HG03066 (cell line): ENCODE data around the gene NFKBIA.
"Not testable (repeated sequence)": the region's sequence is repeated elsewhere in the genome, so short reads cannot be mapped to it uniquely, and the experiment has no call there.

Source experiments
- ATAC-seq: cut with Tn5 transposase; IDR thresholded peaks from one replicate; pipeline ENCODE4 v1.9.1; 2021; ENCODE audit warnings: low read depth; ENCODE audit not compliant: unreplicated experiment

The NFKBIA gene

DNA sequence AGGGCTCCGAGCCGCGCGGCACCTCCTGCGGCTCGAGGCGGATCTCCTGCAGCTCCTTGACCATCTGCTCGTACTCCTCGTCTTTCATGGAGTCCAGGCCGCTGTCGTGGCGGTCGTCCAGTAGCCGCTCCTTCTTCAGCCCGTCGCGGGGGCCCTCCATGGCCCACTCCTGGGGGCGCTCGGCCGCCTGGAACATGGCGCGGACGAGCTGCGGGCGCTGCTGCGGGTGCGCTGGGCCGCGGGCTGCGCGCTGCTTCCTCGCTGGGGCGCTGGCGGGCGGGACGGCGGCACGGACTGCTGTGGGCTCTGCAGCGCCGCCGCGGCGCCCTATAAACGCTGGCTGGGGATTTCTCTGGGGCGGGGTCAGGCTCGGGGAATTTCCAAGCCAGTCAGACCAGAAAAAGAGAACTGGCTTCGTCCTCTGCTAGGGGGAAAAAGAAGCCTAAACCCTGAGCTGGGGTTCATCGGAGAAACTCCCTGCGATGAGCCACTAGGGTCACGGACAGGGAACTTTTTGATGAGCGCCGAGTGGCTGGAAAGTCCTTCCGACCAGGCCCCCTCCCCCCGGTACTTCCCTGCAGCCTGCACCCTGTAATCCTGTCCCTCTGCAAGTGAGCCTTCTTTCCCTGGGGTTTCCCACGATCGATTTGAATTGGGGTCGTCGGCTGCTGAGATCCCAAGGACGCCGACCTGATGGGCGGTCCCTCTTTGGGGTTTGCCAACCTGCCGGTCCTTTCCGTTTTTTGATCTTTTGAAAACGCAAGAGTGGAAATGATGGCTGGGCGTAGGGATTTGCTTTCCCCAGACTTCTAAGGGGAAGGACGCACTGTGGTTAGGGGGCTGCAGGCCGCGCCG lies at the start of gene NFKBIA:
TSS of gene NFKBIA (minus strand) at position 301 of the 855 bp plus-strand sequence. CDS start at position 196, 105 bp downstream.
- peak; percentile 57 for ATAC-seq

DNA sequence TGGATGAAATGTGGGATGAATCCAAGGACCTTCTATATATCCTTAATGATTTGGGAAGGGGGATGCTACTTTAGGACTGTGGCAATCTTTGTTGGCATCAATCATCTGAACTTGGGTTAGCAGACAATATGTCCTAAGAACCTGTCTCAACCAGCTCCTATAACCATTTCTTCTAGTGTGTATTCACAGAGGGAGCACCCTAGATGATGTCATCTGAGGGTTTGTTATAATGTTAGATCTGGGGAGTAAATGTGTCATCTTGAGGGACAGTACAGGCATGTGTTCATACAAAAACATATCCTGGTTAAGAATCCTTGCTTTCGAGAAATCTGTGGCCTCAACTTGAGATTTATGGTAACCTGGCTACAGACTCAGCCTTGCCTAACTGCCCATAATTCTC lies 41.9 kb upstream of the NFKBIA start:
- no peak for ATAC-seq

- ATAC-seq: no peak
Observed at GRCh38 chr14:35444104-35444503, 39.6 kb upstream of the NFKBIA start.

- ATAC-seq: no peak
Observed at GRCh38 chr14:35441160-35441559, 36.6 kb upstream of the NFKBIA start.

- no peak for ATAC-seq
Observed at GRCh38 chr14:35438910-35439713, 34.6 kb upstream of the NFKBIA start.

DNA sequence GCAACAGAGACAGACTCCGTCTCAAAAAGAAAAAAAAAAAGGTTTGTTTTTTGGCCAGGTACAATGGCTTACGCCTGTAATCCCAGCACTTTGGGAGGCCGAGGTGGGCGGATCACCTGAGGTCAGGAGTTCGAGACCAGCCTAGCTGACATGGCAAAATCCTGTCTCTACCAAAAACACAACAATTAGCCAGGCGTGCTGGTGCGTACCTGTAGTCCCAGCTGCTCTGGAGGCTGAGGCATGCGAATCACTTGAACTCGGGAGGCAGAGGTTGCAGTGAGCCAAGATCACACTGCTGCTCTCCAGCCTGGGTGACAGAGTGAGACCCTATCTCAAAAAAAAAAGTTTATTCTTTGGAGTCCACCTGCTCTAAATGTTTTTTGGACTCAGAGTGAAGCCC lies 33.9 kb upstream of the NFKBIA start:
- ATAC-seq: not testable (repeated sequence)

GRCh38 chr14:35435177-35435576 lies 30.6 kb upstream of the NFKBIA start:
- no peak for ATAC-seq

DNA sequence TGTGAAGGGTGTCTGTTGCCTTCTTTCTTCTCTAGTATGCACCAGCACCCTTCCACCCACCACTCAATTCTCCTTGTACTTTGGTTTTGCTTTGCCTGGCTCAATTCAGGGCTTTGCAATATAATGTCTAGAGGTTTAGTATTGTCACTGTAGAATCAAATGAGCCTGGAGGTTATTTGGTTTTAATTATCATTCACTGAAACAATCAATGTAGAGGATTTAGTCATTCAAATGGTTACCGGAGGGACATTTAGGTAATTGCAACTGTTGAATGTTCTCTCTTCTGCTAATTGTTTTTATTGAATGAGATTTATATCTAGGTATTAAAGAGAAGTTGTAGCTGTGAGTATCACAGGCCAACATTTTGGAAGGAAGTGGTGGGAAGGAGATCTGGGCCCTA lies 29.3 kb upstream of the NFKBIA start:
- ATAC-seq: no peak

DNA sequence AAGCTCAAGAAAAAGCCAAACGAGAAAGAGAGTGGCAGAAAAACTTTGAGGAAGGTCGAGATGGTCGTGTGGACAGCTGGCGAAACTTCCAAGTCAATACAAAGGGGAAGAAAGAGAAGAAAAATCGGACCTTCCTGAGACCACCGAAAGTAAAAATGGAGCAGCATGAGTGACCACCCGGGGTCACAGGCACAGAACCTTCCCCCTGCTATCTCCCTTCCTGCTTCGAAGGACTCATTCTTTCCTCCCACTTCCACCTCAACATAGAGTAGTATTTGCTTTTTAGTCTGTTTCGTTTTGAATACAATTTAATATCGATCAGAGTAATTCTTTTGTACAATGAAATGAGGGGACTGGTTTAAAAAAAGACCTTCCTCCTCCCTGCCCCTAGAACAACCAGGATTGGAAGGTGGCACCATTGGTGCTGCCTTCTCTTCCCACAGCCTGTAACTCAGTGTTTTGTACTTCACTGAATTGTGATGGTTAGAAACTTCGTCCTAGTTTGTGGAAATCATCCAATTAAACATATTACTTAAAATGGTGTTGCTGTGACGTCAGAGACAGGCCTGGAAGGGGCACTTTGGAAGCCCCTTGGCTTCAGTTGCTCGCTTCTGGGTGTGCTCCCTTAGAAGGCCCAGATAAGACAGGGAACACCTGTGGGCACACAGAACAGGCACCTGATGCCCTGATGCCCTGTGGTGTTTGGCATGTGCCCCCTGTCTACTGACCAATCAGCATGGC lies 26.1 kb upstream of the NFKBIA start:
- ATAC-seq: no peak

DNA sequence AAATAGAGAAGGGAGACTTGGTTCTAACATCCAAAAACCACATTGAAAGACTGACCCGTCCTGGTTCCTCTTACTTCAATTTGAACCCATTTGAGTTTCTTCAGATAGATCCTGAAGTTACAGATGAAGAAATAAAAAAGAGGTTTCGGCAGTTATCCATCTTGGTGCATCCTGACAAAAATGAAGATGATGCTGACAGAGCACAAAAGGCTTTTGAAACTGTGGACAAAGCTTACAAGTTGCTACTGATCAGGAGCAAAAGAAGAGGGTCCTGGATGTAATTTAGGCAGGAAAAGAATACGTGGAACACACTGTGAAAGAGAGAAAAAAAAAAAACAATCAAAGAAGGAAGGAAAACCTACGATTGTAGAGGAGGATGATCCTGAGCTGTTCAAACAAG lies 25.4 kb upstream of the NFKBIA start:
- ATAC-seq: no peak

- ATAC-seq: no peak
Observed at GRCh38 chr14:35425850-35426249, 21.3 kb upstream of the NFKBIA start.

DNA sequence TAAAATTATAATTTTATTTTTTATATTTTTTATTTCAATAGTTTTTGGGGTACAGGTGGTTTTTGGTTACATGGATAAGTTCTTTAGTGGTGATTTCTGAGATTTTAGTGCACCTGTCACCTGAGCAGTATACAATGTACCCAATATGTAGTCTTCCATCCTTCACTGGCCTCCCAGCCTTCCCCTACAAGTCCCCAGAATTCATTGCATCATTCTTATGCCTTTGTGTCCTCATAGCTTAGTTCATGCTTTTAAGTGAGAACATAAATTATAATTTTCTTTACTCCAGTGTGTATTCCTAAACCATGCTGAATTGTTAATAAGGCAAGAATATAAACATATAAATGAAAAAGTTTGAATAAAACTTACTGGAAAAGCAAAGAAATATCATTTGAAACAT lies 19.1 kb upstream of the NFKBIA start:
- ATAC-seq: no peak

DNA sequence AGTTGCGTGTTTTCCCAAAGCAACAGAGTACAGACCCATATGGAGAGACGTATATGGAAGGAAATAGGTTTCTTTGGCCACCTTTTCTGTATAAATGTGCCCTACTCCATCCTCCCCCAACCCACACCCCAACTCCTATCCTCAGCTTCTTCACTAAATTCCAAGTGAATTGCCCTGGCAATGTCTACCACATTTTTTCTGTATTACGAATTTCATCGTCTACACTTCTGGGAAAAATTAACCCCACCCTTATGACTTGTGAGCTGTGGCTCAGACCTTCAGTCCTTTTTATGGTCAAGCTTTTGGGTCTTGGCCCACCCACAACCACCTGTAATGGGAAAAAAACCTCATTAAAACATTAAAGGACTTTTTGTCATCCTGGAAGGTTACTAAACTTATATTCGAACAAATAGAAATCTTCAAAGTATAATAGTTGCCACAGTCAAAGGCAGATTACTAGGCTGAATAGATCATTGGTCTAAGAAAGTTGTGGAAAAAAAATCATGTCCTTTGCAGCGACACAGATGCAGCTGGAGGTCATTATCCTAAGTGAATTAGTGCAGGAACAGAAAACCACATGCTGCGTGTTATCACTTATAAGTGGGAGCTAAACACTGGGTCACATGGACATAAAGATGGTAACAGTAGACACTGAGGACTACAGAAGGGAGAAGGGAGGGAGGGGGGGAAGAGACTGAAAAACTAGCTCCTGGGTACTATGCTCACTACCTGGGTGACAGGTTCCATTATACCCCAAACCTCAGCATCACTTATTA lies 15.7 kb upstream of the NFKBIA start:
- ATAC-seq: no peak

GRCh38 chr14:35419429-35419841 lies 14.9 kb upstream of the NFKBIA start:
- no peak for ATAC-seq

DNA sequence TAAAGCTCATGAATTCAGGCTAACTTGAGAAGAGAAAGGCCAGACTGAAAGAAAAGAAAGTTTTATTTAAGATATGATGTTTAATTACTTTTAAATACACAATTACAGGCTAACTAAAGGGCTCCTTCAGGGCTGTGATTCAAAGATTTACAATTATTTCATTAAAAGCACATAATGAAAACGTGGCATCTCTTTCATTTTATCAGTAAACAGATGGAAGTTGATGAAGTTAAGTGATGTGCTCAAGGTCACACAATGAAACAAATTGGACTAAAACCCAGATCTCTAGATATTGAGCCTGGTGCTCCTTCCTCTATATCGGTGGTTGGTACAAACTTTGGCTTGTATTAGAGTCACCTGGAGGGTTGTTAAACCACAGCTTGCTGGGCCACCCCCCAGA lies 13.5 kb upstream of the NFKBIA start:
- no peak for ATAC-seq

DNA sequence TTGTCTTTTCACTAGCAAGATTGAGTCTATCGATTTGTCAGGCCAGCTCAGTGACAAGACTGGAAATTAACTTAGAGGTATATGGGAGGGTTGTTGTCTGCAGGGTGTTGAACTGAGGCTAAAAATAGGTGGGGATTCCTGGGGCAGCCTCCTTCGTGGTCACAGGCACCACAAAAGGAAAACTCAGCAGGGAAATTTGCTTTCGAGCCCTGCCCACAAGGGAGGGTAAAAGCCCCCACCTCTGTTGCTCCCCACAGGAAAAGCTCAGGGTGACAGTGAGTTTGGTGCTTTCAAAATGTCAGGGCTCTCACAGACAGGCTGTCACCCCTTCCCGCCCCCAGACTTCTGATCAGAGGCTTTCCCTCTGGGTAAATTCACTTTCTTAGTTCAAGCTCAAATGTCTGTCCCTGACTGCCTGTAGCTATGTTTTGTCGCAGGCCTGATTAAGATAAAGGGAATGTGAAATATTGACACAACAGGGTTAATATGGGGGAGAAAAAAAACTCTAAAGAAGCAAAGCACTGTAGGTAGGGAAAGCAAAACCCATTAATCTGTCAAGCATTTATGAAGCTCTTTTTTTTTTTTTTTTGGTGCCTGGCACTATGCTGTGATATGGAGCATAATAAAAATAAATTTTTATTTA lies 11.7 kb upstream of the NFKBIA start:
- ATAC-seq: peak; percentile 42

- ATAC-seq: no peak
Observed at GRCh38 chr14:35414365-35414764, 9.8 kb upstream of the NFKBIA start.

GRCh38 chr14:35412272-35413056 lies 7.9 kb upstream of the NFKBIA start:
- no peak for ATAC-seq

DNA sequence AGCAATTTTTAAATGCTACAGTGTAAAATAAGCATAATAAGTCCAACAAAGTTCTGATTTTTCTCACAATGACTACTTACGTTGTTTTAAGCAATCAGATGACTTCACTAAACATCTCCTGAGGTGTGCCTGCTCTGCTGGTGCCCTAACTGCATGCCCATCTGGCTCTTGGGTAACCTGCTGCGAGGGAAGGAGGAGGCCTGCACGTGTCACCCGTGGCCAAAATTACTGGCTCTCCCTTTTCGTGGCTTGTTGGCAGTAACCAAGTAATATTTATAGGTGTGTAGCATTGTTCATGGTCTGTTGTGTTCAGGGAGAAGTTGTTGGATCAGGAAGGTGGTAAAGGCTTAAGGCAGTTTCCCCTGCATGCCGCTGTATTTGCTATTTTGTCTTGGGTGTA lies 6.3 kb upstream of the NFKBIA start:
- no peak for ATAC-seq
